HCT116 (cell line): Measurements from ENCODE around the gene ZNF469. TPM values are rescaled to one million over a fixed set of nuclear protein-coding genes. Genes with fewer than 3 reads are reported as not detected.

Experiments
- ATAC-seq: fragments of 200-7000 bp; cut with Tn5 transposase; 2 replicates; pipeline ENCODE4 v1.9.1; 2020; ENCODE audit warnings: mild to moderate bottlenecking, moderate library complexity
- BruUV-seq: library from RNA; stranded (reverse); fragments of 400-500 nt; replicated peaks from 2 replicates; lab custom pipeline; 2021; lab: Mats Ljungman, UMichigan
- CTCF ChIA-PET: fragments of 300-600 bp; sonication (Branson Sonifier 250); formaldehyde crosslinking; loops from one replicate; lab custom pipeline; 2021; ENCODE audit warnings: antibody characterized with exemption; lab: Charles Lee
- POLR2A ChIA-PET: fragments of 300-600, 350-600 bp; sonication (Branson Sonifier 250); formaldehyde crosslinking; loops from one replicate; lab custom pipeline; 2021; ENCODE audit warnings: antibody characterized with exemption; lab: Charles Lee
- RAD21 ChIA-PET, 2 experiments: fragments of 300-600 bp; sonication (Branson Sonifier 250); formaldehyde crosslinking; loops; one replicate each; lab custom pipeline; 2023; ENCODE audit warnings: low total read pairs in 2 of 2; ENCODE audit not compliant: uncharacterized antibody in 2 of 2, unreplicated experiment in 2 of 2, low non-redundant PET in 1 of 2; lab: Charles Lee
- DNase-seq: peaks from one replicate; pipeline ENCODE4 v3.0.0-alpha.2; 2010; ENCODE audit warnings: low read depth, low spot score
- H2AFZ ChIP-seq: fragments of 200-600 bp; shearing (Covaris generic), sonication (generic); 2 replicates; pipeline ENCODE4 v1.6.1; 2017; ENCODE audit warnings: low read depth, mixed run types, mixed read lengths, antibody characterized with exemption, low read length; ENCODE audit not compliant: poor library complexity, severe bottlenecking
- H3K27ac ChIP-seq: 2 replicates; pipeline ENCODE4 v1.5.1; 2012; ENCODE audit warnings: low read depth, low read length
- H3K27me3 ChIP-seq: fragments of 200-600 bp; sonication (generic); 2 replicates; pipeline ENCODE4 v1.6.1; 2016; ENCODE audit warnings: mixed run types, low read length, mixed read lengths; ENCODE audit not compliant: insufficient read depth
- H3K36me3 ChIP-seq, 2 experiments: fragments of 200-500 bp in 1 of 2; fragments of 200-600 bp in 1 of 2; sonication (Bioruptor generic) in 1 of 2; sonication (generic) in 1 of 2; 2 replicates each; pipeline versions ENCODE4 v1.5.1 to v1.6.1; 2014 to 2016; ENCODE audit warnings: low read length in 2 of 2, inconsistent platforms in 1 of 2, mixed read lengths in 1 of 2, mixed run types in 1 of 2; ENCODE audit not compliant: insufficient read depth in 2 of 2, control insufficient read depth in 1 of 2
- H3K4me1 ChIP-seq, 2 experiments: fragments of 200-600 bp in 1 of 2; sonication (generic) in 1 of 2; 2 replicates each; pipeline versions ENCODE4 v1.5.1 to v1.6.1; 2012 to 2017; ENCODE audit warnings: low read length in 2 of 2, inconsistent platforms in 1 of 2, mild to moderate bottlenecking in 1 of 2, mixed read lengths in 1 of 2, mixed run types in 1 of 2, moderate library complexity in 1 of 2; ENCODE audit not compliant: insufficient read depth in 2 of 2, control insufficient read depth in 1 of 2
- H3K4me2 ChIP-seq: fragments of 200-600 bp; sonication (generic); 2 replicates; pipeline ENCODE4 v1.6.1; 2017; ENCODE audit warnings: mixed run types, low read length, mixed read lengths
- H3K4me3 ChIP-seq, 2 experiments: fragments of 200-600 bp in 1 of 2; sonication (generic) in 1 of 2; replicated peaks in 1 of 2; 2 replicates each; pipeline ENCODE4 v1.5.1; 2011 to 2016; ENCODE audit warnings: low read length in 2 of 2, control low read depth in 1 of 2, low read depth in 1 of 2, mild to moderate bottlenecking in 1 of 2, mixed read lengths in 1 of 2, mixed run types in 1 of 2
- H3K79me2 ChIP-seq: fragments of 200-600 bp; sonication (generic); 2 replicates; pipeline ENCODE4 v1.6.1; 2017; ENCODE audit warnings: mild to moderate bottlenecking, mixed run types, low read length, moderate library complexity, mixed read lengths; ENCODE audit not compliant: insufficient read depth
- H3K9ac ChIP-seq: fragments of 200-600 bp; sonication (generic); 2 replicates; pipeline ENCODE4 v1.6.1; 2016; ENCODE audit warnings: low read length, mixed read lengths
- H3K9me2 ChIP-seq: fragments of 200-600 bp; sonication (generic), shearing (Covaris generic); 2 replicates; pipeline ENCODE4 v1.6.1; 2017; ENCODE audit warnings: mixed run types, mild to moderate bottlenecking, moderate library complexity; ENCODE audit not compliant: insufficient read depth
- H3K9me3 ChIP-seq, 2 experiments: fragments of 200-500 bp in 1 of 2; fragments of 200-600 bp in 1 of 2; sonication (Bioruptor generic) in 1 of 2; sonication (generic) in 1 of 2; 2 replicates each; pipeline ENCODE4 v1.6.1; 2014 to 2017; ENCODE audit warnings: low read length in 2 of 2, mixed read lengths in 2 of 2, inconsistent platforms in 1 of 2, low read depth in 1 of 2, mild to moderate bottlenecking in 1 of 2, mixed run types in 1 of 2, moderate library complexity in 1 of 2; ENCODE audit not compliant: control insufficient read depth in 1 of 2, insufficient read depth in 1 of 2
- H4K20me1 ChIP-seq: fragments of 200-600 bp; sonication (generic), shearing (Covaris generic); 2 replicates; pipeline ENCODE4 v1.6.1; 2017; ENCODE audit warnings: mixed run types, mild to moderate bottlenecking, moderate library complexity; ENCODE audit not compliant: insufficient read depth
- CBX3 ChIP-seq: IDR thresholded peaks from 2 replicates; pipeline ENCODE4 v1.6.1; 2012; ENCODE audit warnings: low read depth
- CTCF ChIP-seq, 3 experiments: fragments of 200-600 bp in 1 of 3; sonication (generic) in 1 of 3; IDR thresholded peaks in 2 of 3; conservative IDR thresholded peaks in 1 of 3; 2 replicates each; pipeline ENCODE4 v1.5.1; 2012 to 2017; ENCODE audit warnings: low read depth in 2 of 3, low read length in 2 of 3, antibody characterized with exemption in 1 of 3, borderline replicate concordance in 1 of 3, control low read depth in 1 of 3, mild to moderate bottlenecking in 1 of 3, mixed read lengths in 1 of 3, mixed run types in 1 of 3, moderate library complexity in 1 of 3; ENCODE audit not compliant: insufficient read depth in 1 of 3
- EGR1 ChIP-seq: IDR thresholded peaks from 2 replicates; pipeline ENCODE4 v1.6.1; 2012; ENCODE audit warnings: low read depth
- ELF1 ChIP-seq: IDR thresholded peaks from 2 replicates; pipeline ENCODE4 v1.6.1; 2012; ENCODE audit warnings: low read depth, borderline replicate concordance
- EZH2 ChIP-seq: fragments of 200-600 bp; sonication (generic); IDR thresholded peaks from 2 replicates; pipeline ENCODE4 v1.6.1; 2017; ENCODE audit warnings: antibody characterized with exemption, mixed run types
- EZH2phosphoT487 ChIP-seq: fragments of 200-600 bp; IDR thresholded peaks from 2 replicates; pipeline ENCODE4 v1.6.1; 2018; ENCODE audit warnings: antibody characterized with exemption, borderline replicate concordance
- JUND ChIP-seq: IDR thresholded peaks from 2 replicates; pipeline ENCODE4 v1.6.1; 2012
- MAX ChIP-seq: IDR thresholded peaks from 2 replicates; pipeline ENCODE4 v1.6.1; 2012
- POLR2AphosphoS5 ChIP-seq: IDR thresholded peaks from 2 replicates; pipeline ENCODE4 v1.6.1; 2011; ENCODE audit warnings: mild to moderate bottlenecking, low read depth, low read length, moderate library complexity
- REST ChIP-seq: IDR thresholded peaks from 2 replicates; pipeline ENCODE4 v1.6.1; 2012; ENCODE audit warnings: low read depth
- SIN3A ChIP-seq: IDR thresholded peaks from 2 replicates; pipeline ENCODE4 v1.6.1; 2012; ENCODE audit warnings: low read depth
- SP1 ChIP-seq: IDR thresholded peaks from 2 replicates; pipeline ENCODE4 v1.6.1; 2012; ENCODE audit warnings: low read depth
- YY1 ChIP-seq: IDR thresholded peaks from 2 replicates; pipeline ENCODE4 v1.6.1; 2011; ENCODE audit warnings: low read length, low read depth, moderate library complexity, mild to moderate bottlenecking; ENCODE audit not compliant: insufficient replicate concordance; ENCODE audit errors: extremely low read depth
- ZBTB33 ChIP-seq: IDR thresholded peaks from 2 replicates; pipeline ENCODE4 v1.6.1; 2011; ENCODE audit warnings: mild to moderate bottlenecking, low read length, moderate library complexity; ENCODE audit not compliant: insufficient replicate concordance; ENCODE audit errors: extremely low read depth
- ZFX ChIP-seq: fragments of 450-650 bp; IDR thresholded peaks from 2 replicates; pipeline ENCODE4 v1.6.1; 2017
- ZNF274 ChIP-seq: fragments of 200-500 bp; sonication (Bioruptor generic); IDR thresholded peaks from 2 replicates; pipeline ENCODE4 v1.6.1; 2014; ENCODE audit warnings: mild to moderate bottlenecking, low read depth, low read length, inconsistent platforms
- intact Hi-C: fragments of 100-400 bp; cut with micrococcal nuclease; formaldehyde crosslinking; loops from 2 replicates; pipeline ENCODE4 v1.10.0; 2022
- total RNA-seq: library from RNA; stranded (reverse); gene quantifications from one replicate; pipeline ENCODE4 v1.2.1, GENCODE V29; 2021; ENCODE audit not compliant: unreplicated experiment
- TF ChIP-seq, protein P1 (sequence below): IDR thresholded peaks from 2 replicates; pipeline ENCODE4 v1.6.1; 2012

Gene ZNF469
- total RNA-seq, 1 experiment from 2014 or later, result 5.9 TPM

GRCh38 chr16:88374736-88375135, 8.0 kb upstream of the ZNF469 start:
- H3K9me3 ChIP-seq, result no peaks in the 10 kb centered on the region; a peak in 1 of 4 replicates
- ATAC-seq, result no peak
- H3K4me1 ChIP-seq, result no peaks in the 10 kb centered on the region
- no peak overlapping the region for H3K9ac ChIP-seq
- H3K27ac ChIP-seq, result no peak overlapping the region
- H3K27me3 ChIP-seq, result no peaks in the 10 kb centered on the region
- no peak for DNase-seq
- no peak overlapping the region for H2AFZ ChIP-seq
- H3K36me3 ChIP-seq, result no peaks in the 10 kb centered on the region
- no peak overlapping the region for H3K4me2 ChIP-seq
- H3K9me2 ChIP-seq, result no peaks in the 10 kb centered on the region
- intact Hi-C loops, result no loop called here
- H4K20me1 ChIP-seq, result no peaks in the 10 kb centered on the region
- ChIA-PET POLR2A (no interaction called here), CTCF (no interaction called here)
- no peak for TF ChIP-seq EGR1
- TF ChIP-seq REST, result no peak
- TF ChIP-seq JUND, result no peak
- TF ChIP-seq YY1, result no peak
- no peak for TF ChIP-seq CBX3
- no peak for TF ChIP-seq ZNF274
- TF ChIP-seq POLR2AphosphoS5, result no peak
- TF ChIP-seq MAX, result no peak
- no peak for TF ChIP-seq ZBTB33
- no peak for TF ChIP-seq ELF1
- no peak for TF ChIP-seq ZFX
- no peak for TF ChIP-seq SIN3A
- no peak for TF ChIP-seq SP1
- TF ChIP-seq EZH2phosphoT487, result no peak
- TF ChIP-seq, protein P1, sequence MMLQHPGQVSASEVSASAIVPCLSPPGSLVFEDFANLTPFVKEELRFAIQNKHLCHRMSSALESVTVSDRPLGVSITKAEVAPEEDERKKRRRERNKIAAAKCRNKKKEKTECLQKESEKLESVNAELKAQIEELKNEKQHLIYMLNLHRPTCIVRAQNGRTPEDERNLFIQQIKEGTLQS, result no peak
- no peak for TF ChIP-seq CTCF (IDR thresholded peaks at IDR 0.05 in 2 of 3, conservative IDR thresholded peaks at IDR 0.05 in 1 of 3; ENCODE audit: borderline replicate concordance in 1 of 3, insufficient read depth in 1 of 3, low read depth in 2 of 3, low read length in 2 of 3)
- TF ChIP-seq EZH2, result no peak
- TF ChIP-seq, all 23 proteins: peak for 0
- RAD21 ChIA-PET, result no interaction called here
- Histone ChIP-seq H3K4me3 (no peak overlapping the region), H3K79me2 (no peaks in the 10 kb centered on the region)
- BruUV-seq, result no TSS peak
